Astrocyte (in vitro differentiated cells and primary cell): ENCODE results near the gene DUOX2. TPM values are rescaled to one million over a fixed set of nuclear protein-coding genes. Genes with fewer than 3 reads are reported as not detected.

ENCODE experiments used
- DNase-seq: peaks from one replicate; pipeline ENCODE4 v3.0.0-alpha.2; 2010; ENCODE audit warnings: low read depth
- FAIRE-seq: peaks from 2 replicates; lab custom pipeline; 2011; peaks lifted over from hg19 to GRCh38; lab: Jason Lieb, UNC
- H2AFZ ChIP-seq: 2 replicates; pipeline ENCODE4 v1.6.0; 2012; ENCODE audit warnings: low read depth, low read length, inconsistent platforms
- H3K27ac ChIP-seq: 2 replicates; pipeline ENCODE4 v1.5.1; 2011; ENCODE audit warnings: low read depth, low read length, inconsistent platforms
- H3K27me3 ChIP-seq: 2 replicates; pipeline ENCODE4 v1.6.0; 2011; ENCODE audit warnings: low read length, inconsistent platforms; ENCODE audit not compliant: insufficient read depth
- H3K36me3 ChIP-seq: 2 replicates; pipeline ENCODE4 v1.5.1; 2011; ENCODE audit warnings: low read length, inconsistent platforms; ENCODE audit not compliant: insufficient read depth
- H3K4me1 ChIP-seq: 2 replicates; pipeline ENCODE4 v1.5.1; 2011; ENCODE audit warnings: low read length, inconsistent platforms; ENCODE audit not compliant: insufficient read depth
- H3K4me2 ChIP-seq: 2 replicates; pipeline ENCODE4 v1.6.0; 2012; ENCODE audit warnings: low read length, inconsistent platforms
- H3K4me3 ChIP-seq: 2 replicates; pipeline ENCODE4 v1.5.1; 2011; ENCODE audit warnings: low read depth, mild to moderate bottlenecking, low read length, inconsistent platforms; ENCODE audit not compliant: insufficient read depth
- H3K79me2 ChIP-seq: 2 replicates; pipeline ENCODE4 v1.6.0; 2012; ENCODE audit warnings: mild to moderate bottlenecking, low read length, inconsistent platforms; ENCODE audit not compliant: insufficient read depth
- H3K9ac ChIP-seq: 2 replicates; pipeline ENCODE4 v1.6.0; 2012; ENCODE audit warnings: mild to moderate bottlenecking, low read length, inconsistent platforms
- H3K9me3 ChIP-seq: 2 replicates; pipeline ENCODE4 v1.5.1; 2012; ENCODE audit warnings: low read depth, mild to moderate bottlenecking, low read length, inconsistent platforms; ENCODE audit not compliant: insufficient read depth
- H4K20me1 ChIP-seq: 2 replicates; pipeline ENCODE4 v1.6.0; 2012; ENCODE audit warnings: low read length, inconsistent platforms; ENCODE audit not compliant: insufficient read depth
- H3K27ac Mint-ChIP-seq: one replicate; pipeline ENCODE4 v1.8.0; 2021; ENCODE audit warnings: mild to moderate bottlenecking, mixed read lengths; ENCODE audit not compliant: unreplicated experiment
- H3K27me3 Mint-ChIP-seq: one replicate; pipeline ENCODE4 v1.8.0; 2021; ENCODE audit warnings: low read depth, mixed read lengths; ENCODE audit not compliant: unreplicated experiment
- H3K36me3 Mint-ChIP-seq: one replicate; pipeline ENCODE4 v1.8.0; 2021; ENCODE audit warnings: low read depth, mixed read lengths; ENCODE audit not compliant: unreplicated experiment
- H3K4me1 Mint-ChIP-seq: one replicate; pipeline ENCODE4 v1.8.0; 2021; ENCODE audit warnings: low read depth, mixed read lengths; ENCODE audit not compliant: unreplicated experiment
- H3K4me3 Mint-ChIP-seq: one replicate; pipeline ENCODE4 v1.8.0; 2021; ENCODE audit warnings: mild to moderate bottlenecking, moderate library complexity, mixed read lengths; ENCODE audit not compliant: unreplicated experiment
- H3K9me3 Mint-ChIP-seq: one replicate; pipeline ENCODE4 v1.8.0; 2021; ENCODE audit warnings: mild to moderate bottlenecking, mixed read lengths; ENCODE audit not compliant: unreplicated experiment
- CTCF ChIP-seq: IDR thresholded peaks from 2 replicates; pipeline ENCODE4 v1.5.1; 2011; ENCODE audit warnings: low read depth, mild to moderate bottlenecking, inconsistent platforms, low read length, moderate library complexity; ENCODE audit not compliant: insufficient read depth
- EZH2 ChIP-seq: IDR thresholded peaks from 2 replicates; pipeline ENCODE4 v1.6.1; 2012; ENCODE audit warnings: mild to moderate bottlenecking, low read length, inconsistent platforms; ENCODE audit not compliant: insufficient read depth
- total RNA-seq: library from RNA; stranded (reverse); gene quantifications from 2 replicates; pipeline ENCODE4 v1.2.1, GENCODE V29; 2021

The DUOX2 gene
- total RNA-seq, 1 donor from 2014 or later, result 0.14 TPM

DNA sequence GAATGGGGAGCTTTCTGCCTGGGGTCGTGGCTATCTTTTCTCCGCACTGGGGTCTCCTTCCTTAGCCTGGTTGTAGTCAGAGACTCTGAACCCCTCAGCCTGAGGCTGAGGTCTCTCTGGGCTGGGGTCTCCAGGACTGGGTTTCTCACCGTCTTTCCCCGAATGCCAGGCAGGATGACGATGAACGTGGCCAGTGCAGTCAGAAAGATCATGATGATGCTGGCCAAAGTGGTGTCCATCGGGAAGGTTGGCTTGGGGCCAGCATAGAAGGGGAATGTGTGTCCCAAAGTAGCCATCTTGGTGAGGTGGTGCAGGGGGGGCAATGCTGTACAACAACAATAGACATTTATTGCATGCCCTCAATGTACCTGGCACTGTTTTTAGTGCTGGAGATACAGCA lies 8.7 kb upstream of the DUOX2 start:
- TF ChIP-seq EZH2 (no peak), CTCF (no peak)
- H3K27me3 Mint-ChIP-seq, result peaks cover 39% of the 10 kb centered on the region
- H3K4me1 Mint-ChIP-seq, result peaks cover 16% of the 10 kb centered on the region
- Histone ChIP-seq H3K27me3 (peaks cover 22% of the 10 kb centered on the region), H3K4me1 (peaks cover 9% of the 10 kb centered on the region), H3K79me2 (no peaks in the 10 kb centered on the region), H3K4me2 (no peak overlapping the region), H3K9ac (no peak overlapping the region), H3K27ac (no peak overlapping the region), H3K36me3 (no peaks in the 10 kb centered on the region), H4K20me1 (no peaks in the 10 kb centered on the region), H2AFZ (no peak overlapping the region), H3K9me3 (no peaks in the 10 kb centered on the region), H3K4me3 (no peak overlapping the region)
- no peaks in the 10 kb centered on the region for H3K9me3 Mint-ChIP-seq
- H3K27ac Mint-ChIP-seq, result no peak overlapping the region
- H3K36me3 Mint-ChIP-seq, result no peaks in the 10 kb centered on the region
- no peak for FAIRE-seq
- H3K4me3 Mint-ChIP-seq, result no peak overlapping the region
- DNase-seq, result no peak

GRCh38 chr15:45121706-45122417 lies 7.9 kb upstream of the DUOX2 start:
- Histone ChIP-seq H3K4me1 (peaks cover 9% of the 10 kb centered on the region), H3K27me3 (peaks cover 25% of the 10 kb centered on the region), H3K9me3 (no peaks in the 10 kb centered on the region), H3K4me3 (no peak overlapping the region), H4K20me1 (no peaks in the 10 kb centered on the region), H3K9ac (peak overlapping the region; percentile 15), H3K79me2 (no peaks in the 10 kb centered on the region), H2AFZ (peak overlapping the region; percentile 44), H3K36me3 (no peaks in the 10 kb centered on the region), H3K27ac (no peak overlapping the region), H3K4me2 (peak overlapping the region; percentile 72)
- FAIRE-seq, result peak; percentile 71
- Mint-ChIP-seq H3K27ac (peak overlapping the region; percentile 55), H3K9me3 (no peaks in the 10 kb centered on the region), H3K4me1 (peaks cover 16% of the 10 kb centered on the region), H3K27me3 (peaks cover 42% of the 10 kb centered on the region), H3K36me3 (no peaks in the 10 kb centered on the region), H3K4me3 (no peak overlapping the region)
- no peak for TF ChIP-seq EZH2
- TF ChIP-seq CTCF, result no peak
- peak; percentile 87 for DNase-seq

- H3K27me3 ChIP-seq, result peaks cover 30% of the 10 kb centered on the region
- TF ChIP-seq EZH2, result no peak
- no peak for TF ChIP-seq CTCF
- H3K4me3 Mint-ChIP-seq, result no peak overlapping the region
- no peak overlapping the region for H2AFZ ChIP-seq
- FAIRE-seq (peak; percentile 13), DNase-seq (no peak)
- H3K27ac ChIP-seq, result no peak overlapping the region
- no peaks in the 10 kb centered on the region for H3K9me3 Mint-ChIP-seq
- no peak overlapping the region for H3K27ac Mint-ChIP-seq
- peaks cover 42% of the 10 kb centered on the region for H3K27me3 Mint-ChIP-seq
- H3K9me3 ChIP-seq, result no peaks in the 10 kb centered on the region
- no peak overlapping the region for H3K9ac ChIP-seq
- H3K4me3 ChIP-seq, result no peak overlapping the region
- H3K4me2 ChIP-seq, result no peak overlapping the region
- H3K79me2 ChIP-seq, result no peaks in the 10 kb centered on the region
- peaks cover 16% of the 10 kb centered on the region for H3K4me1 Mint-ChIP-seq
- H3K4me1 ChIP-seq, result peaks cover 9% of the 10 kb centered on the region
- H3K36me3 Mint-ChIP-seq, result no peaks in the 10 kb centered on the region
- no peaks in the 10 kb centered on the region for H4K20me1 ChIP-seq
- no peaks in the 10 kb centered on the region for H3K36me3 ChIP-seq
Observed at GRCh38 chr15:45121020-45121419, 7.0 kb upstream of the DUOX2 start.
